ENCODE measurements around the gene MDN1.

MDN1 gene

GRCh38 chr6:89695667-89696066 is 123.9 kb downstream of the MDN1 start:
- DNase-seq (ENCODE audit: extremely low read depth in 1 of 2, low read depth in 1 of 2): no peak

GRCh38 chr6:89694428-89694827 is 125.2 kb downstream of the MDN1 start:
- DNase-seq (ENCODE audit: extremely low read depth in 1 of 2, low read depth in 1 of 2): no peak

- no peak for DNase-seq (ENCODE audit: extremely low read depth in 1 of 2, low read depth in 1 of 2)
Observed at GRCh38 chr6:89693207-89693606, 126.4 kb downstream of the MDN1 start.

- DNase-seq (ENCODE audit: extremely low read depth in 1 of 2, low read depth in 1 of 2): no peak
Observed at GRCh38 chr6:89692256-89692655, 127.3 kb downstream of the MDN1 start.

- DNase-seq (ENCODE audit: extremely low read depth in 1 of 2, low read depth in 1 of 2): no peak
Observed at GRCh38 chr6:89690944-89691324, 128.7 kb downstream of the MDN1 start.

- no peak for DNase-seq (ENCODE audit: extremely low read depth in 1 of 2, low read depth in 1 of 2)
Observed at GRCh38 chr6:89689732-89690131, 129.9 kb downstream of the MDN1 start.

GRCh38 chr6:89688328-89688727 is 131.3 kb downstream of the MDN1 start:
- DNase-seq (ENCODE audit: extremely low read depth in 1 of 2, low read depth in 1 of 2): no peak

- no peak for DNase-seq (ENCODE audit: extremely low read depth in 1 of 2, low read depth in 1 of 2)
Observed at GRCh38 chr6:89685311-89685710, 134.3 kb downstream of the MDN1 start.

GRCh38 chr6:89682991-89683390 is 136.6 kb downstream of the MDN1 start:
- DNase-seq (ENCODE audit: extremely low read depth in 1 of 2, low read depth in 1 of 2): no peak

- DNase-seq (ENCODE audit: extremely low read depth in 1 of 2, low read depth in 1 of 2): no peak
Observed at GRCh38 chr6:89681983-89682564, 137.5 kb downstream of the MDN1 start.

GRCh38 chr6:89680551-89680950 is 139.0 kb downstream of the MDN1 start:
- DNase-seq (ENCODE audit: extremely low read depth in 1 of 2, low read depth in 1 of 2): no peak

GRCh38 chr6:89680150-89680549 is 139.4 kb downstream of the MDN1 start:
- DNase-seq (ENCODE audit: extremely low read depth in 1 of 2, low read depth in 1 of 2): no peak

- no peak for DNase-seq (ENCODE audit: extremely low read depth in 1 of 2, low read depth in 1 of 2)
Observed at GRCh38 chr6:89679215-89680120, 140.1 kb downstream of the MDN1 start.

- DNase-seq (ENCODE audit: extremely low read depth in 1 of 2, low read depth in 1 of 2): no peak
Observed at GRCh38 chr6:89678531-89678930, 141.1 kb downstream of the MDN1 start.

- no peak for DNase-seq (ENCODE audit: extremely low read depth in 1 of 2, low read depth in 1 of 2)
Observed at GRCh38 chr6:89675949-89676748, 143.4 kb downstream of the MDN1 start.

GRCh38 chr6:89670935-89671565 is 148.5 kb downstream of the MDN1 start:
- no peak for DNase-seq (ENCODE audit: extremely low read depth in 1 of 2, low read depth in 1 of 2)

GRCh38 chr6:89669002-89669401 is 150.6 kb downstream of the MDN1 start:
- no peak for DNase-seq (ENCODE audit: extremely low read depth in 1 of 2, low read depth in 1 of 2)

GRCh38 chr6:89667872-89668556 is 151.6 kb downstream of the MDN1 start:
- no peak for DNase-seq (ENCODE audit: extremely low read depth in 1 of 2, low read depth in 1 of 2)

GRCh38 chr6:89662659-89663223 is 156.9 kb downstream of the MDN1 start:
- DNase-seq (ENCODE audit: extremely low read depth in 1 of 2, low read depth in 1 of 2): no peak

- no peak for DNase-seq (ENCODE audit: extremely low read depth in 1 of 2, low read depth in 1 of 2)
Observed at GRCh38 chr6:89661559-89661958, 158.0 kb downstream of the MDN1 start.
